ENCODE data around the gene PPP6R2.
A peak's percentile ranks its signal among the peaks of the same experiment; 100 is the strongest.
"Not testable (repeated sequence)": the region's sequence is repeated elsewhere in the genome, so short reads cannot be mapped to it uniquely, and the experiment has no call there.

The PPP6R2 gene

GRCh38 chr22:50398831-50399648, 55.9 kb downstream of the PPP6R2 start:
- DNase-seq (ENCODE audit: low read depth in 3 of 3): no peak

- peak in 1 of 3 donors; percentile 13 for DNase-seq (ENCODE audit: low read depth in 3 of 3)
These were observed 56.7 kb downstream of the PPP6R2 start for GRCh38 chr22:50399751-50400331.

GRCh38 chr22:50400406-50400805, 57.3 kb downstream of the PPP6R2 start:
- DNase-seq (ENCODE audit: low read depth in 3 of 3): no peak

GRCh38 chr22:50400931-50401330, 57.8 kb downstream of the PPP6R2 start:
- no peak for DNase-seq (ENCODE audit: low read depth in 3 of 3)

GRCh38 chr22:50401907-50402306, 58.8 kb downstream of the PPP6R2 start:
- no peak for DNase-seq (ENCODE audit: low read depth in 3 of 3)

GRCh38 chr22:50403701-50404101, 60.6 kb downstream of the PPP6R2 start:
- no peak for DNase-seq (ENCODE audit: low read depth in 3 of 3)

GRCh38 chr22:50406416-50407170, 63.5 kb downstream of the PPP6R2 start:
- DNase-seq (ENCODE audit: low read depth in 3 of 3): no peak

GRCh38 chr22:50408311-50408710, 65.2 kb downstream of the PPP6R2 start:
- DNase-seq (ENCODE audit: low read depth in 3 of 3): no peak

- DNase-seq (ENCODE audit: low read depth in 3 of 3): not testable (repeated sequence)
These were observed 65.8 kb downstream of the PPP6R2 start for GRCh38 chr22:50408954-50409353.

GRCh38 chr22:50414476-50415248, 71.5 kb downstream of the PPP6R2 start:
- DNase-seq (ENCODE audit: low read depth in 3 of 3): no peak

GRCh38 chr22:50415426-50415825, 72.3 kb downstream of the PPP6R2 start:
- DNase-seq (ENCODE audit: low read depth in 3 of 3): no peak

- no peak for DNase-seq (ENCODE audit: low read depth in 3 of 3)
These were observed 73.9 kb downstream of the PPP6R2 start for GRCh38 chr22:50416996-50417395.

GRCh38 chr22:50417411-50418210, 74.5 kb downstream of the PPP6R2 start:
- DNase-seq (ENCODE audit: low read depth in 3 of 3): no peak

- DNase-seq (ENCODE audit: low read depth in 3 of 3): no peak
These were observed 75.5 kb downstream of the PPP6R2 start for GRCh38 chr22:50418624-50419023.

- no peak for DNase-seq (ENCODE audit: low read depth in 3 of 3)
These were observed 76.0 kb downstream of the PPP6R2 start for GRCh38 chr22:50419116-50419515.

GRCh38 chr22:50420015-50420414, 76.9 kb downstream of the PPP6R2 start:
- no peak for DNase-seq (ENCODE audit: low read depth in 3 of 3)

GRCh38 chr22:50420581-50420980, 77.5 kb downstream of the PPP6R2 start:
- DNase-seq (ENCODE audit: low read depth in 3 of 3): no peak

GRCh38 chr22:50422046-50422445, 78.9 kb downstream of the PPP6R2 start:
- no peak for DNase-seq (ENCODE audit: low read depth in 3 of 3)

- no peak for DNase-seq (ENCODE audit: low read depth in 3 of 3)
These were observed 80.1 kb downstream of the PPP6R2 start for GRCh38 chr22:50422961-50423815.

GRCh38 chr22:50423956-50424355, 80.8 kb downstream of the PPP6R2 start:
- DNase-seq (ENCODE audit: low read depth in 3 of 3): no peak
